H1 (cell line): ENCODE results near the gene GPC6. TPM values are rescaled to one million over a fixed set of nuclear protein-coding genes. Genes with fewer than 3 reads are reported as not detected.

ENCODE experiments used
- CTCF ChIA-PET: fragments of 300-600 bp; sonication (Branson Sonifier 250); formaldehyde crosslinking; loops from one replicate; lab custom pipeline; 2021; ENCODE audit not compliant: partially characterized antibody; lab: Charles Lee
- POLR2A ChIA-PET: fragments of 300-600 bp; sonication (Branson Sonifier 250); formaldehyde crosslinking; loops from one replicate; lab custom pipeline; 2021; ENCODE audit warnings: inconsistent platforms; ENCODE audit not compliant: partially characterized antibody; lab: Charles Lee
- DNase-seq, 2 experiments: peaks; one replicate each; pipeline versions ENCODE4 v3.0.0 to v3.0.0-alpha.2; 2010 to 2022; ENCODE audit warnings: low spot score in 2 of 2, low read depth in 1 of 2, mixed read lengths in 1 of 2
- FAIRE-seq: peaks from 2 replicates; lab custom pipeline; 2011; peaks lifted over from hg19 to GRCh38; lab: Jason Lieb, UNC
- H2AFZ ChIP-seq: 2 replicates; pipeline ENCODE4 v1.8.1; 2012; ENCODE audit warnings: low read length, inconsistent platforms
- H2AK5ac ChIP-seq: 2 replicates; pipeline ENCODE4 v1.6.1; 2013; ENCODE audit warnings: low read depth, low read length
- H2BK120ac ChIP-seq: replicated peaks from 2 replicates; pipeline ENCODE3; 2013; ENCODE audit warnings: low read depth, low read length, inconsistent platforms
- H2BK12ac ChIP-seq: 2 replicates; pipeline ENCODE4 v1.6.1; 2013; ENCODE audit warnings: low read depth, low read length
- H2BK15ac ChIP-seq: 2 replicates; pipeline ENCODE4 v1.6.1; 2013; ENCODE audit warnings: low read length
- H2BK20ac ChIP-seq: 2 replicates; pipeline ENCODE4 v1.6.1; 2013; ENCODE audit warnings: low read length
- H2BK5ac ChIP-seq: 2 replicates; pipeline ENCODE4 v1.6.1; 2013; ENCODE audit warnings: low read depth, low read length
- H3K14ac ChIP-seq: 2 replicates; pipeline ENCODE4 v1.6.1; 2013; ENCODE audit warnings: inconsistent platforms; ENCODE audit not compliant: insufficient read length
- H3K18ac ChIP-seq: 2 replicates; pipeline ENCODE4 v1.6.1; 2013; ENCODE audit warnings: low read length; ENCODE audit errors: extremely low read depth
- H3K23ac ChIP-seq: 2 replicates; pipeline ENCODE4 v1.6.1; 2013; ENCODE audit warnings: inconsistent platforms; ENCODE audit not compliant: insufficient read length
- H3K23me2 ChIP-seq: 2 replicates; pipeline ENCODE4 v1.6.1; 2013; ENCODE audit warnings: low read depth, low read length
- H3K27ac ChIP-seq: 2 replicates; pipeline ENCODE4 v1.6.1; 2011; ENCODE audit warnings: low read depth, low read length, inconsistent platforms
- H3K27me3 ChIP-seq, 4 experiments: replicated peaks in 1 of 4; 1 replicate in 1 of 4; 2 replicates in 3 of 4; pipeline versions ENCODE4 v1.6.1 to v1.8.1; 2011 to 2013; ENCODE audit warnings: low read length in 3 of 4, mild to moderate bottlenecking in 3 of 4, inconsistent platforms in 2 of 4, mixed read lengths in 2 of 4, moderate library complexity in 1 of 4; ENCODE audit not compliant: control insufficient read depth in 3 of 4, insufficient read depth in 3 of 4; ENCODE audit errors: extremely low read depth in 1 of 4
- H3K36me3 ChIP-seq, 4 experiments: 2 replicates each; pipeline versions ENCODE4 v1.6.1 to v1.8.1; 2011 to 2013; ENCODE audit warnings: mild to moderate bottlenecking in 4 of 4, low read length in 3 of 4, moderate library complexity in 2 of 4, control low read depth in 1 of 4, inconsistent platforms in 1 of 4; ENCODE audit not compliant: insufficient read depth in 4 of 4, control insufficient read depth in 2 of 4
- H3K4ac ChIP-seq: replicated peaks from 2 replicates; pipeline ENCODE3; 2013; ENCODE audit warnings: low read length, low read depth, mixed read lengths, inconsistent platforms; ENCODE audit not compliant: insufficient read length
- H3K4me1 ChIP-seq, 4 experiments: replicated peaks in 1 of 4; 1 replicate in 1 of 4; 2 replicates in 3 of 4; pipeline versions ENCODE4 v1.6.1 to v1.8.1; 2011 to 2013; ENCODE audit warnings: low read length in 3 of 4, inconsistent platforms in 2 of 4, mixed read lengths in 1 of 4; ENCODE audit not compliant: insufficient read depth in 4 of 4, control insufficient read depth in 3 of 4
- H3K4me2 ChIP-seq, 2 experiments: 2 replicates each; pipeline versions ENCODE4 v1.6.1 to v1.8.1; 2011 to 2013; ENCODE audit warnings: low read depth in 2 of 2, low read length in 2 of 2, control low read depth in 1 of 2, inconsistent platforms in 1 of 2, mild to moderate bottlenecking in 1 of 2; ENCODE audit not compliant: insufficient read depth in 1 of 2
- H3K4me3 ChIP-seq, 4 experiments: fragments of 200-600, 300-600 bp in 1 of 4; sonication (generic), shearing (Covaris generic), sonication (Bioruptor Twin) in 1 of 4; 2 replicates each; pipeline versions ENCODE4 v1.5.1 to v1.8.1; 2011 to 2016; ENCODE audit warnings: low read length in 4 of 4, low read depth in 3 of 4, control low read depth in 2 of 4, inconsistent platforms in 2 of 4, mild to moderate bottlenecking in 2 of 4, mixed read lengths in 1 of 4, moderate library complexity in 1 of 4; ENCODE audit not compliant: insufficient read depth in 2 of 4; ENCODE audit errors: extremely low read depth in 1 of 4
- H3K56ac ChIP-seq: replicated peaks from 2 replicates; pipeline ENCODE3; 2013; ENCODE audit warnings: low read depth, mild to moderate bottlenecking, mixed read lengths, low read length, inconsistent platforms; ENCODE audit not compliant: insufficient read length
- H3K79me1 ChIP-seq: 2 replicates; pipeline ENCODE4 v1.6.1; 2013; ENCODE audit warnings: low read depth, low read length, control low read depth
- H3K79me2 ChIP-seq, 2 experiments: 2 replicates each; pipeline versions ENCODE4 v1.6.1 to v1.8.1; 2012 to 2013; ENCODE audit warnings: low read length in 2 of 2, mild to moderate bottlenecking in 2 of 2, inconsistent platforms in 1 of 2; ENCODE audit not compliant: insufficient read depth in 2 of 2, control insufficient read depth in 1 of 2
- H3K9ac ChIP-seq, 4 experiments: replicated peaks in 1 of 4; 1 replicate in 1 of 4; 2 replicates in 3 of 4; pipeline versions ENCODE4 v1.6.1 to v1.8.1; 2011 to 2013; ENCODE audit warnings: low read depth in 3 of 4, low read length in 3 of 4, control low read depth in 2 of 4, mild to moderate bottlenecking in 2 of 4, moderate library complexity in 2 of 4, inconsistent platforms in 1 of 4; ENCODE audit errors: extremely low read depth in 1 of 4
- H3K9me3 ChIP-seq, 2 experiments: 2 replicates each; pipeline versions ENCODE4 v1.6.1 to v1.8.1; 2012 to 2013; ENCODE audit warnings: mild to moderate bottlenecking in 2 of 2, moderate library complexity in 2 of 2, control low read depth in 1 of 2, inconsistent platforms in 1 of 2, low read depth in 1 of 2, low read length in 1 of 2, mixed read lengths in 1 of 2; ENCODE audit not compliant: insufficient read depth in 2 of 2
- H4K20me1 ChIP-seq, 2 experiments: replicated peaks in 1 of 2; 2 replicates each; pipeline versions ENCODE3 to v1.8.1; 2011 to 2013; ENCODE audit warnings: inconsistent platforms in 2 of 2, low read length in 2 of 2, mild to moderate bottlenecking in 1 of 2; ENCODE audit not compliant: insufficient read depth in 2 of 2, control insufficient read depth in 1 of 2
- H4K5ac ChIP-seq: 2 replicates; pipeline ENCODE4 v1.6.1; 2013; ENCODE audit warnings: low read length, low read depth, mixed read lengths, inconsistent platforms; ENCODE audit not compliant: insufficient read length
- H4K8ac ChIP-seq: 2 replicates; pipeline ENCODE4 v1.8.0; 2013; ENCODE audit warnings: mild to moderate bottlenecking, moderate library complexity, low read length, inconsistent platforms; ENCODE audit not compliant: insufficient read depth; ENCODE audit errors: extremely low read depth
- H4K91ac ChIP-seq: replicated peaks from 2 replicates; pipeline ENCODE3; 2013; ENCODE audit warnings: low read length, mixed read lengths, inconsistent platforms; ENCODE audit not compliant: insufficient read length
- BCL11A ChIP-seq, 2 experiments: IDR thresholded peaks; one replicate each; pipeline ENCODE4 v1.6.1; 2011; ENCODE audit warnings: low read depth in 2 of 2, low read length in 2 of 2, mild to moderate bottlenecking in 2 of 2
- RBBP5 ChIP-seq: IDR thresholded peaks from 2 replicates; pipeline ENCODE4 v1.7.1; 2012; ENCODE audit warnings: low read depth, mild to moderate bottlenecking, inconsistent platforms, low read length, moderate library complexity, borderline replicate concordance
- polyA plus RNA-seq, 7 experiments: library from polyadenylated mRNA; depleted of rRNA in 3 of 7; stranded (reverse) in 5 of 7; unstranded in 2 of 7; fragments of >200 nt in 5 of 7; fragments of 200-250 nt in 2 of 7; gene quantifications; 1 replicate in 5 of 7; 2 replicates in 1 of 7; 4 replicates in 1 of 7; pipeline versions ENCODE4 v1.2.1 to v1.2.3, GENCODE V29; 2011 to 2013; ENCODE audit warnings: missing spikeins in 2 of 7, mixed read lengths in 2 of 7
- total RNA-seq: library from RNA; stranded (reverse); fragmentation: NEBNext Ultra II Directional; extraction: Animal tissue kit (Norgen Biotek cat#: 25700); gene quantifications from 2 replicates; pipeline ENCODE4 v1.2.1, GENCODE V29; 2021

Gene GPC6
- total and polyA plus RNA-seq, 2 of the 8 experiments (the other 6 are each of a cell fraction or from before 2014, with no cell fraction given), result 5.4 to 12.0 TPM

- no peaks in the 10 kb centered on the region for H3K79me1 ChIP-seq
- H2BK5ac ChIP-seq, result no peak overlapping the region
- no peaks in the 10 kb centered on the region for H3K79me2 ChIP-seq
- CTCF ChIA-PET, result interaction anchor here (1.5 to 1.8 kb wide), 2 partner anchors 9 to 18 kb away, joined by 4 to 8 read pairs; no protein-coding TSS in a partner anchor
- H4K91ac ChIP-seq, result no peak overlapping the region
- no peak overlapping the region for H2BK120ac ChIP-seq
- no peak overlapping the region for H4K5ac ChIP-seq
- no peak overlapping the region for H2BK15ac ChIP-seq
- H3K4me3 ChIP-seq, result no peak overlapping the region
- no peak for TF ChIP-seq RBBP5
- no peak for TF ChIP-seq BCL11A (IDR thresholded peaks at IDR 0.05; ENCODE audit: low read depth in 2 of 2, low read length in 2 of 2)
- TF ChIP-seq, all 59 proteins: peak for 0
- H3K4me2 ChIP-seq, result no peak overlapping the region
- H3K18ac ChIP-seq, result no peak overlapping the region
- no peak overlapping the region for H2BK20ac ChIP-seq
- no peak overlapping the region for H3K14ac ChIP-seq
- H3K27me3 ChIP-seq, result no peaks in the 10 kb centered on the region
- no peak for FAIRE-seq
- H3K36me3 ChIP-seq, result no peaks in the 10 kb centered on the region
- no peak overlapping the region for H3K56ac ChIP-seq
- H3K27ac ChIP-seq, result no peak overlapping the region
- H3K4me1 ChIP-seq, result no peaks in the 10 kb centered on the region
- DNase-seq, result no peak
- no peaks in the 10 kb centered on the region for H3K9me3 ChIP-seq
- no peak overlapping the region for H2BK12ac ChIP-seq
- no peaks in the 10 kb centered on the region for H4K20me1 ChIP-seq
- no peaks in the 10 kb centered on the region for H3K23me2 ChIP-seq
- H2AFZ ChIP-seq, result no peak overlapping the region
- no peak overlapping the region for H4K8ac ChIP-seq
- no peak overlapping the region for H2AK5ac ChIP-seq
- POLR2A ChIA-PET, result interaction anchor here (0.5 kb wide), 1 partner anchor 758 kb away, joined by 3 read pairs; no protein-coding TSS in a partner anchor
- H3K4ac ChIP-seq, result no peak overlapping the region
- no peak overlapping the region for H3K9ac ChIP-seq
- H3K23ac ChIP-seq, result no peak overlapping the region
These were observed 836.5 kb downstream of the GPC6 start for GRCh38 chr13:94063096-94063495.
